K562 (cell line): ENCODE data around the gene KCNA1. TPM values are rescaled to one million over a fixed set of nuclear protein-coding genes. Genes with fewer than 3 reads are reported as not detected.

Experiments
- ATAC-seq: fragments of 200-7000 bp; cut with Tn5 transposase; 3 replicates; pipeline ENCODE4 v1.9.1; 2020; ENCODE audit warnings: moderate library complexity
- BruUV-seq: library from RNA; stranded (reverse); fragments of 400-500 nt; replicated peaks from 2 replicates; lab custom pipeline; 2021; lab: Mats Ljungman, UMichigan
- CTCF ChIA-PET: fragments of 300-600 bp; formaldehyde crosslinking; extraction: SDS; loops from one replicate; lab custom pipeline; 2021; ENCODE audit warnings: low intra/inter-chr PET ratio; lab: Yijun Ruan, JAX
- POLR2A ChIA-PET: fragments of 300-600, 350-650 bp; sonication (Branson Sonifier 250); formaldehyde crosslinking; extraction: SDS; loops from one replicate; lab custom pipeline; 2021; ENCODE audit warnings: antibody characterized with exemption, inconsistent platforms; lab: Yijun Ruan, JAX
- DNase-seq, 4 experiments: peaks; one replicate each; pipeline versions ENCODE4 v3.0.0 to v3.0.0-alpha.2; 2011 to 2018; ENCODE audit warnings: low spot score in 3 of 4, mixed read lengths in 3 of 4; ENCODE audit errors: extremely low read depth in 1 of 4
- FAIRE-seq: peaks from 2 replicates; lab custom pipeline; 2011; peaks lifted over from hg19 to GRCh38; lab: Jason Lieb, UNC
- H2AFZ ChIP-seq: 2 replicates; pipeline ENCODE4 v1.6.0; 2011; ENCODE audit warnings: low read depth, low read length, control low read depth, inconsistent platforms
- H3K27ac ChIP-seq: fragments of 200-600 bp; 3 replicates; pipeline ENCODE4 v1.8.0; 2011; ENCODE audit warnings: low read depth, mild to moderate bottlenecking, control low read depth, inconsistent platforms, low read length, moderate library complexity, mixed read lengths; ENCODE audit errors: extremely low read depth
- H3K27me3 ChIP-seq, 2 experiments: fragments of 300-600 bp in 1 of 2; 2 replicates in 1 of 2; 3 replicates in 1 of 2; pipeline versions ENCODE4 v1.6.0 to v1.8.0; 2011; ENCODE audit warnings: inconsistent platforms in 2 of 2, low read length in 2 of 2, mild to moderate bottlenecking in 1 of 2, mixed read lengths in 1 of 2, moderate library complexity in 1 of 2; ENCODE audit not compliant: control insufficient read depth in 2 of 2, insufficient read depth in 2 of 2
- H3K36me3 ChIP-seq: fragments of 300-600 bp; 3 replicates; pipeline ENCODE4 v1.8.0; 2011; ENCODE audit warnings: mild to moderate bottlenecking, low read length, inconsistent platforms; ENCODE audit not compliant: control insufficient read depth, insufficient read depth
- H3K4me1 ChIP-seq, 2 experiments: fragments of 200-600 bp in 1 of 2; replicated peaks in 1 of 2; 2 replicates in 1 of 2; 3 replicates in 1 of 2; pipeline versions ENCODE4 v1.5.1 to v1.8.0; 2011; ENCODE audit warnings: inconsistent platforms in 2 of 2, low read length in 2 of 2, mild to moderate bottlenecking in 1 of 2, mixed read lengths in 1 of 2, moderate library complexity in 1 of 2; ENCODE audit not compliant: control insufficient read depth in 2 of 2, insufficient read depth in 2 of 2
- H3K4me2 ChIP-seq: 2 replicates; pipeline ENCODE4 v1.6.1; 2011; ENCODE audit warnings: low read length, control low read depth, inconsistent platforms, mixed read lengths; ENCODE audit not compliant: insufficient read depth
- H3K4me3 ChIP-seq: fragments of 200-600 bp; sonication (generic), shearing (Covaris generic); 2 replicates; pipeline ENCODE4 v1.5.1; 2016; ENCODE audit warnings: control low read depth, inconsistent platforms
- H3K79me2 ChIP-seq: fragments of 200-600 bp; 3 replicates; pipeline ENCODE4 v1.8.0; 2011; ENCODE audit warnings: low read length, inconsistent platforms; ENCODE audit not compliant: control insufficient read depth, insufficient read depth
- H3K9ac ChIP-seq, 2 experiments: 2 replicates each; pipeline versions ENCODE4 v1.6.0 to v1.6.1; 2011; ENCODE audit warnings: low read depth in 2 of 2, low read length in 2 of 2, control low read depth in 1 of 2, inconsistent platforms in 1 of 2, mild to moderate bottlenecking in 1 of 2, mixed read lengths in 1 of 2; ENCODE audit not compliant: insufficient read depth in 1 of 2
- H3K9me1 ChIP-seq: one replicate; pipeline ENCODE4 v1.6.0; 2011; ENCODE audit warnings: inconsistent platforms, mild to moderate bottlenecking, low read length, moderate library complexity; ENCODE audit not compliant: control insufficient read depth, insufficient read depth
- H3K9me3 ChIP-seq: replicated peaks from 2 replicates; pipeline ENCODE4 v1.5.1; 2011; ENCODE audit warnings: low read depth, low read length, inconsistent platforms; ENCODE audit not compliant: control insufficient read depth, insufficient read depth
- H4K20me1 ChIP-seq: replicated peaks from 2 replicates; pipeline ENCODE4 v1.6.1; 2011; ENCODE audit warnings: low read length, inconsistent platforms, mixed read lengths; ENCODE audit not compliant: control insufficient read depth, insufficient read depth
- ARID1B ChIP-seq: fragments of 450-650 bp; IDR thresholded peaks from 2 replicates; pipeline ENCODE4 v1.6.1; 2016; ENCODE audit warnings: antibody characterized with exemption, mild to moderate bottlenecking, inconsistent platforms
- CBFA2T2 ChIP-seq: fragments of 450-650 bp; conservative IDR thresholded peaks from 2 replicates; pipeline ENCODE4 v1.6.1; 2017; ENCODE audit warnings: mild to moderate bottlenecking
- CBFA2T3 ChIP-seq: fragments of 450-650 bp; IDR thresholded peaks from 2 replicates; pipeline ENCODE4 v1.6.1; 2017
- DACH1 ChIP-seq: fragments of 450-650 bp; IDR thresholded peaks from 2 replicates; pipeline ENCODE4 v1.6.1; 2018; ENCODE audit not compliant: partially characterized antibody
- IFI16 ChIP-seq: fragments of 250-450 bp; sonication (Bioruptor Pico); IDR thresholded peaks from 2 replicates; pipeline ENCODE4 v2.1.2; 2022; ENCODE audit warnings: mild to moderate bottlenecking, inconsistent platforms
- TAL1 ChIP-seq: fragments of 450-650 bp; IDR thresholded peaks from 2 replicates; pipeline ENCODE4 v1.6.1; 2016; ENCODE audit warnings: mild to moderate bottlenecking
- TEAD4 ChIP-seq, 2 experiments: sonication (generic) in 1 of 2; formaldehyde crosslinking in 1 of 2; IDR thresholded peaks; 2 replicates each; pipeline versions ENCODE4 v1.6.1 to v1.8.0; 2012 to 2022; ENCODE audit warnings: borderline replicate concordance in 1 of 2, inconsistent platforms in 1 of 2, low read length in 1 of 2, mild to moderate bottlenecking in 1 of 2, missing genetic modification reagents in 1 of 2
- ZBTB40 ChIP-seq, 2 experiments: fragments of 450-650 bp in 1 of 2; sonication (generic) in 1 of 2; formaldehyde crosslinking in 1 of 2; IDR thresholded peaks; 2 replicates each; pipeline versions ENCODE4 v1.7.1 to v1.9.0; 2016 to 2022; ENCODE audit warnings: inconsistent platforms in 1 of 2, mild to moderate bottlenecking in 1 of 2, missing genetic modification reagents in 1 of 2
- WGBS: fragments of 100-300 bp; shearing (Covaris generic); methylation state at CpG from one replicate; pipeline ENCODE4 v1.1.6; 2016; ENCODE audit warnings: low coverage, mixed read lengths; ENCODE audit not compliant: insufficient coverage; ENCODE audit errors: missing lambda C conversion rate; 5-methylcytosine and 5-hydroxymethylcytosine counted together
- in situ Hi-C: fragments of 300-500 bp; cut with MboI; formaldehyde crosslinking; loops from 4 replicates; pipeline ENCODE4 v1.15.0; 2018; ENCODE audit warnings: inconsistent platforms, mixed read lengths
- intact Hi-C: fragments of 100-400 bp; cut with micrococcal nuclease; formaldehyde crosslinking; loops from 2 replicates; pipeline ENCODE4 v1.14.2; 2022
- polyA plus RNA-seq, 8 experiments: library from polyadenylated mRNA; depleted of rRNA in 4 of 8; stranded (reverse) in 5 of 8; unstranded in 3 of 8; fragments of >200 nt; fragmentation: Nextera tagmentation in 2 of 8; fragmentation: Illumina TruSeq in 1 of 8; extraction: Ambion mirVana in 2 of 8; extraction: Trizol in 1 of 8; gene quantifications; 2 replicates each; pipeline versions ENCODE4 v1.2.1 to v1.2.3, GENCODE V29; 2011 to 2014; ENCODE audit warnings: inconsistent platforms in 1 of 8, missing spikeins in 1 of 8
- total RNA-seq, 7 experiments: library from RNA; depleted of rRNA in 6 of 7; stranded (reverse); fragments of >200 nt in 6 of 7; fragmentation: Illumina TruSeq in 2 of 7; extraction: Trizol in 2 of 7; gene quantifications; 2 replicates each; pipeline versions ENCODE4 v1.2.1 to v1.2.3, GENCODE V29; 2011 to 2021; ENCODE audit warnings: low replicate concordance in 1 of 7
- TF ChIP-seq, protein P1 (sequence below): fragments of 450-650 bp; formaldehyde crosslinking; conservative IDR thresholded peaks from 2 replicates; pipeline ENCODE4 v1.4.0; 2022; ENCODE audit warnings: mild to moderate bottlenecking, missing genetic modification characterization

The KCNA1 gene
- total and polyA plus RNA-seq, 9 of the 15 experiments (the other 6 are each of a cell fraction or from before 2014, with no cell fraction given): not detected

GRCh38 chr12:4874671-4875070 lies 35.0 kb upstream of the KCNA1 start:
- BruUV-seq: no TSS peak
- no peaks in the 10 kb centered on the region for H4K20me1 ChIP-seq
- peak; percentile 40; the same call in 1 of the 2 replicates for TF ChIP-seq TAL1
- peak; percentile 25; the same call in 1 of the 2 replicates for TF ChIP-seq CBFA2T2
- 0 out of 2 replicates have a peak, but pooled peaks have one; percentile 12 for TF ChIP-seq ARID1B
- no peak for TF ChIP-seq DACH1
- TF ChIP-seq ZBTB40 (IDR thresholded peaks at IDR 0.05): peak; percentile 78
- TF ChIP-seq ZBTB40 (CRISPR knock-in tag; IDR thresholded peaks at IDR 0.05): no peak
- TF ChIP-seq IFI16: no peak
- TF ChIP-seq, protein P1, sequence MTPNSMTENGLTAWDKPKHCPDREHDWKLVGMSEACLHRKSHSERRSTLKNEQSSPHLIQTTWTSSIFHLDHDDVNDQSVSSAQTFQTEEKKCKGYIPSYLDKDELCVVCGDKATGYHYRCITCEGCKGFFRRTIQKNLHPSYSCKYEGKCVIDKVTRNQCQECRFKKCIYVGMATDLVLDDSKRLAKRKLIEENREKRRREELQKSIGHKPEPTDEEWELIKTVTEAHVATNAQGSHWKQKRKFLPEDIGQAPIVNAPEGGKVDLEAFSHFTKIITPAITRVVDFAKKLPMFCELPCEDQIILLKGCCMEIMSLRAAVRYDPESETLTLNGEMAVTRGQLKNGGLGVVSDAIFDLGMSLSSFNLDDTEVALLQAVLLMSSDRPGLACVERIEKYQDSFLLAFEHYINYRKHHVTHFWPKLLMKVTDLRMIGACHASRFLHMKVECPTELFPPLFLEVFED: no peak
- peak; percentile 42; the same call in 1 of the 2 replicates for TF ChIP-seq TEAD4 (IDR thresholded peaks at IDR 0.05; ENCODE audit: low read length)
- TF ChIP-seq TEAD4 (CRISPR knock-in tag; IDR thresholded peaks at IDR 0.05; ENCODE audit: borderline replicate concordance): no peak
- peak; percentile 58 for TF ChIP-seq CBFA2T3

More at GRCh38 chr12:4874671-4875070, 35.0 kb upstream of the KCNA1 start:
- no peaks in the 10 kb centered on the region; a peak in 1 of 5 replicates for H3K4me1 ChIP-seq
- H3K4me2 ChIP-seq: no peak overlapping the region
- WGBS: no CpG with 5 or more reads among the region's 2 CpGs
- DNase-seq: peak in 2 of 4 experiments; percentile 5 to 11
- no peak overlapping the region for H3K27ac ChIP-seq
- no peaks in the 10 kb centered on the region for H3K9me1 ChIP-seq
- H3K4me3 ChIP-seq: no peak overlapping the region
- H3K36me3 ChIP-seq: no peaks in the 10 kb centered on the region
- no peaks in the 10 kb centered on the region for H3K9me3 ChIP-seq
- no peak overlapping the region for H3K9ac ChIP-seq
- ATAC-seq: no peak
- intact Hi-C loops (no loop called here), in situ Hi-C loops (loop anchor here (10.0 kb wide), 1 partner anchor 130 kb away; no protein-coding TSS in a partner anchor)
- ChIA-PET POLR2A (interaction anchor here (0.6 kb wide), 1 partner anchor 112 kb away, joined by 3 read pairs; no protein-coding TSS in a partner anchor), CTCF (no interaction called here)
- no peak for FAIRE-seq
- H2AFZ ChIP-seq: no peak overlapping the region
- H3K79me2 ChIP-seq: no peaks in the 10 kb centered on the region
- H3K27me3 ChIP-seq: no peaks in the 10 kb centered on the region
